Ovary (tissue), 9 donors: ENCODE measurements around the gene TBC1D32. TPM values are rescaled to one million over a fixed set of nuclear protein-coding genes. Genes with fewer than 3 reads are reported as not detected.

ENCODE experiments used
- DNase-seq, 5 donors: peaks; one replicate each; pipeline ENCODE4 v3.0.0-alpha.2; 2019 to 2020
- H3K27ac ChIP-seq, 2 donors: fragments of 200-600 bp; one replicate each; pipeline versions ENCODE4 v1.5.1 to v1.8.0; 2019 to 2022
- H3K27me3 ChIP-seq: fragments of 200-600 bp; one replicate; pipeline ENCODE4 v1.8.0; 2022
- H3K36me3 ChIP-seq: fragments of 200-600 bp; sonication (generic); one replicate; pipeline ENCODE4 v1.5.1; 2019
- H3K4me1 ChIP-seq: one replicate; pipeline ENCODE4 v1.8.1; 2013; ENCODE audit warnings: mild to moderate bottlenecking, moderate library complexity; ENCODE audit not compliant: insufficient read depth
- H3K4me3 ChIP-seq: fragments of 200-600 bp; sonication (generic); one replicate; pipeline ENCODE4 v1.5.1; 2017
- H3K9me3 ChIP-seq, 2 donors: fragments of 200-600 bp in 1 of 2; sonication (generic) in 1 of 2; one replicate each; pipeline versions ENCODE4 v1.5.1 to v1.8.1; 2013 to 2019; ENCODE audit warnings: mild to moderate bottlenecking in 1 of 2, moderate library complexity in 1 of 2
- CTCF ChIP-seq, 3 donors: fragments of 450-650 bp in 2 of 3; fragments of 200-600 bp in 1 of 3; IDR thresholded peaks; one replicate each; pipeline versions ENCODE4 v1.5.1 to v1.8.0; 2016 to 2022; ENCODE audit warnings: antibody characterized with exemption in 3 of 3, mild to moderate bottlenecking in 1 of 3
- EP300 ChIP-seq: sonication (generic); formaldehyde crosslinking; IDR thresholded peaks from one replicate; pipeline ENCODE4 v1.6.1; 2017; ENCODE audit warnings: antibody characterized with exemption
- POLR2A ChIP-seq: fragments of 450-650 bp; IDR thresholded peaks from one replicate; pipeline ENCODE4 v1.6.1; 2017; ENCODE audit warnings: antibody characterized with exemption, mild to moderate bottlenecking, moderate library complexity
- WGBS, 3 donors: extraction: QIAGEN DNeasy Blood & Tissue Kit in 1 of 3; methylation state at CpG; one replicate each; pipeline versions ENCODE4 v1.1.5 to v1.1.7; 2013 to 2017; 5-methylcytosine and 5-hydroxymethylcytosine counted together
- intact Hi-C, 4 donors: fragments of 100-400 bp; cut with DNase I; formaldehyde crosslinking; loops; one replicate each; pipeline versions ENCODE4 v1.11.0 to v1.15.1; 2022 to 2023
- polyA plus RNA-seq, 2 donors: library from polyadenylated mRNA; stranded (reverse); fragments of 200-250 nt in 1 of 2; fragments of 350-450 nt in 1 of 2; fragmentation: Illumina TruSeq in 1 of 2; extraction: RNeasy Lipid Tissue Mini Kit (QIAGEN cat#74804) in 1 of 2; gene quantifications; one replicate each; pipeline ENCODE4 v1.2.3, GENCODE V29; 2013 to 2014
- total RNA-seq, 7 donors: library from RNA; depleted of rRNA in 2 of 7; stranded (reverse); fragments of >200 nt in 2 of 7; fragmentation: NEBNext Ultra II Directional in 3 of 7; extraction: Animal tissue kit (Norgen Biotek cat#: 25700) in 3 of 7; gene quantifications; one replicate each; pipeline versions ENCODE4 v1.1.0 to v1.2.4, GENCODE V29; 2016 to 2023
- donor health status: DM: no; HTN: no; CAD: no; lungs with moderate emphysema.
- donor health status: DM: no; HTN: no; CAD: no.
- donor health status: Bipolar disorder and iron deficiency.
- donor health status: DM: yes; HTN: yes; CAD: no.
- donor health status: DM: no; HTN: no; CAD: no.
- donor health status: DM: yes; HTN: yes; CAD: no.

Gene TBC1D32
- total and polyA plus RNA-seq, 9 donors: 2.4 to 13.4 (median 7.8) TPM

- intact Hi-C loops: no loop called here
- DNase-seq: no peak
- TF ChIP-seq CTCF (IDR thresholded peaks at IDR 0.05) (no peak), EP300 (no peak), POLR2A (no peak)
- Histone ChIP-seq H3K4me3 (no peak overlapping the region), H3K36me3 (no peaks in the 10 kb centered on the region), H3K9me3 (no peaks in the 10 kb centered on the region), H3K27ac (no peak overlapping the region), H3K4me1 (no peaks in the 10 kb centered on the region), H3K27me3 (no peaks in the 10 kb centered on the region)
- 92 to 94% (median 94%) methylated on average over 4 of the region's 4 CpGs for WGBS, 3 donors
Observed at GRCh38 chr6:121110733-121111132, 223.5 kb downstream of the TBC1D32 start.

- intact Hi-C loops: no loop called here
- Histone ChIP-seq H3K9me3 (no peaks in the 10 kb centered on the region), H3K4me1 (no peaks in the 10 kb centered on the region), H3K4me3 (no peak overlapping the region), H3K27ac (no peak overlapping the region), H3K36me3 (no peaks in the 10 kb centered on the region), H3K27me3 (no peaks in the 10 kb centered on the region)
- 86 to 94% (median 94%) methylated on average over 1 of the region's 1 CpG for WGBS, 3 donors
- no peak for TF ChIP-seq POLR2A
- TF ChIP-seq CTCF (IDR thresholded peaks at IDR 0.05): no peak
- TF ChIP-seq EP300: no peak
- no peak for DNase-seq
Observed at GRCh38 chr6:121106962-121107361, 227.3 kb downstream of the TBC1D32 start.

GRCh38 chr6:121105461-121105860, 228.8 kb downstream of the TBC1D32 start:
- TF ChIP-seq EP300 (no peak), CTCF (IDR thresholded peaks at IDR 0.05) (no peak), POLR2A (no peak)
- H3K9me3 ChIP-seq: no peaks in the 10 kb centered on the region
- H3K4me1 ChIP-seq: no peaks in the 10 kb centered on the region
- H3K27ac ChIP-seq: no peak overlapping the region
- H3K4me3 ChIP-seq: no peak overlapping the region
- intact Hi-C loops: no loop called here
- no peaks in the 10 kb centered on the region for H3K27me3 ChIP-seq
- H3K36me3 ChIP-seq: no peaks in the 10 kb centered on the region
- WGBS, 3 donors: 66 to 83% (median 75%) methylated on average over 4 of the region's 4 CpGs
- DNase-seq: no peak

GRCh38 chr6:121093928-121094327, 240.4 kb downstream of the TBC1D32 start:
- Histone ChIP-seq H3K9me3 (no peaks in the 10 kb centered on the region), H3K27me3 (no peaks in the 10 kb centered on the region), H3K27ac (no peak overlapping the region), H3K4me1 (no peaks in the 10 kb centered on the region), H3K4me3 (no peak overlapping the region), H3K36me3 (no peaks in the 10 kb centered on the region)
- intact Hi-C loops: no loop called here
- TF ChIP-seq CTCF (IDR thresholded peaks at IDR 0.05): no peak
- no peak for DNase-seq

- Histone ChIP-seq H3K27ac (no peak overlapping the region), H3K9me3 (no peaks in the 10 kb centered on the region), H3K36me3 (no peaks in the 10 kb centered on the region), H3K4me1 (no peaks in the 10 kb centered on the region), H3K27me3 (no peaks in the 10 kb centered on the region), H3K4me3 (no peak overlapping the region)
- TF ChIP-seq EP300 (no peak), CTCF (IDR thresholded peaks at IDR 0.05) (no peak), POLR2A (no peak)
- DNase-seq: no peak
- intact Hi-C loops: no loop called here
- 86 to 97% (median 92%) methylated on average over 1 of the region's 1 CpG for WGBS, 3 donors
Observed at GRCh38 chr6:121090492-121090891, 243.8 kb downstream of the TBC1D32 start.
